Prostate gland (tissue), 2 donors: ENCODE data around the gene CCNJL.

Experiments
- CTCF ChIP-seq, 4 experiments: fragments of 200-600 bp in 2 of 4; fragments of 450-650 bp in 2 of 4; sonication (generic) in 2 of 4; IDR thresholded peaks; 1 replicate in 3 of 4; 2 replicates in 1 of 4; pipeline ENCODE4 v1.5.1; 2016 to 2019; ENCODE audit warnings: antibody characterized with exemption in 4 of 4, mild to moderate bottlenecking in 2 of 4, moderate library complexity in 2 of 4
- POLR2AphosphoS5 ChIP-seq: sonication (generic); formaldehyde crosslinking; IDR thresholded peaks from one replicate; pipeline ENCODE4 v1.6.1; 2017; ENCODE audit warnings: antibody characterized with exemption

GRCh38 chr5:160254706-160255105 is 57.7 kb downstream of the CCNJL start:
- TF ChIP-seq CTCF (IDR thresholded peaks at IDR 0.05) (no peak), POLR2AphosphoS5 (no peak)
